Stomach (tissue), 4 donors: ENCODE data around the gene LURAP1L.

Experiments
- CTCF ChIP-seq, 7 experiments: fragments of 450-650 bp in 4 of 7; fragments of 200-600 bp in 3 of 7; sonication (generic) in 3 of 7; IDR thresholded peaks; one replicate each; pipeline ENCODE4 v1.5.1; 2016 to 2019; ENCODE audit warnings: antibody characterized with exemption in 7 of 7, control low read depth in 2 of 7, mild to moderate bottlenecking in 1 of 7
- EP300 ChIP-seq: sonication (generic); formaldehyde crosslinking; IDR thresholded peaks from one replicate; pipeline ENCODE4 v1.6.1; 2017; ENCODE audit warnings: antibody characterized with exemption
- POLR2A ChIP-seq, 4 donors: fragments of 450-650 bp; IDR thresholded peaks; one replicate each; pipeline ENCODE4 v1.6.1; 2016; ENCODE audit warnings: antibody characterized with exemption in 4 of 4, control low read depth in 2 of 4, mild to moderate bottlenecking in 1 of 4, moderate library complexity in 1 of 4
- POLR2AphosphoS5 ChIP-seq, 3 donors: sonication (generic); formaldehyde crosslinking; IDR thresholded peaks; one replicate each; pipeline ENCODE4 v1.6.1; 2016; ENCODE audit warnings: antibody characterized with exemption in 3 of 3

GRCh38 chr9:12862611-12863410 is 88.0 kb downstream of the LURAP1L start:
- TF ChIP-seq POLR2AphosphoS5 (IDR thresholded peaks at IDR 0.05): no peak
- no peak for TF ChIP-seq POLR2A (IDR thresholded peaks at IDR 0.05)
- TF ChIP-seq CTCF (IDR thresholded peaks at IDR 0.05): no peak
- no peak for TF ChIP-seq EP300
